ENCODE data around the gene ARHGAP40.

ARHGAP40 gene

DNA sequence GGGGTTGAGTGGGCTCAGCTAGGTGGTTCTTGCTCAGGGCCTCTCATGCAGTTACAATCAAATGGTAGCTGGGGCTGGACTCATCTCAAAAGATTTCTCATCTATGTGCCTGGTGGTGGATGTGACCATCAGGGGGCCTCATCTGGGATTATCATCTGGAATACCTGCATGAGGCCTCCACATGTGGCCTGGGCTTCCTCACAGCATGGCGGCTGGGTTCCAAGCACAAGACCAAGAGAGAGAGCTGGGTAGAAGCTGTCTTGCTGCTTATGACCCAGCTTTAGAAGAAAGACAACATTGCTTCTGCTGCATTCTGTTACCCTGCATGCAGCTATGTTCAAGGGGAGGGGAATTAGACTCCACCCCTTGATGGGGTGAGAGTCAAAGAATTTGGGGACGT, 22.5 kb downstream of the ARHGAP40 start:
- no peak overlapping the region for H3K27ac ChIP-seq
- TF ChIP-seq, protein P1, sequence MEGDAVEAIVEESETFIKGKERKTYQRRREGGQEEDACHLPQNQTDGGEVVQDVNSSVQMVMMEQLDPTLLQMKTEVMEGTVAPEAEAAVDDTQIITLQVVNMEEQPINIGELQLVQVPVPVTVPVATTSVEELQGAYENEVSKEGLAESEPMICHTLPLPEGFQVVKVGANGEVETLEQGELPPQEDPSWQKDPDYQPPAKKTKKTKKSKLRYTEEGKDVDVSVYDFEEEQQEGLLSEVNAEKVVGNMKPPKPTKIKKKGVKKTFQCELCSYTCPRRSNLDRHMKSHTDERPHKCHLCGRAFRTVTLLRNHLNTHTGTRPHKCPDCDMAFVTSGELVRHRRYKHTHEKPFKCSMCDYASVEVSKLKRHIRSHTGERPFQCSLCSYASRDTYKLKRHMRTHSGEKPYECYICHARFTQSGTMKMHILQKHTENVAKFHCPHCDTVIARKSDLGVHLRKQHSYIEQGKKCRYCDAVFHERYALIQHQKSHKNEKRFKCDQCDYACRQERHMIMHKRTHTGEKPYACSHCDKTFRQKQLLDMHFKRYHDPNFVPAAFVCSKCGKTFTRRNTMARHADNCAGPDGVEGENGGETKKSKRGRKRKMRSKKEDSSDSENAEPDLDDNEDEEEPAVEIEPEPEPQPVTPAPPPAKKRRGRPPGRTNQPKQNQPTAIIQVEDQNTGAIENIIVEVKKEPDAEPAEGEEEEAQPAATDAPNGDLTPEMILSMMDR (conservative IDR thresholded peaks at IDR 0.05): no peak

DNA sequence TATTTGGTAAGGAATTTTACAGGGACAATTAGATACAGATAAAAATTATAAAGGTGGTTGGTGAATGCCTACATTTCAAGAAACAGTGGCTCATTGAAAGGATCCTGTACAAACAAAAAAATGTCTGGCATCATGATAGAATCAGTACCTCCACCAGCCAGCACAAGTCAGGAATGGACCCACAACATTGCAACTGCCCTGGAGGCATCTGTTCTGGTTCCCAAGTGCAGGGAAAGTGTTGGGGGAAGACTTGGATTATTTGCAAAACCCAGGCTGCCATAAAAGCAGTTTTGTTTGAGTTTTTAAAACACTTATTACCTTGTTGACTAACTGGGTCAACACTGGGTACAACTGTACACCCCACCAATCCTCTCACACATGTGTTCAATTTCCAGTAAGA, 24.3 kb downstream of the ARHGAP40 start:
- TF ChIP-seq, protein P1 (conservative IDR thresholded peaks at IDR 0.05): no peak

DNA sequence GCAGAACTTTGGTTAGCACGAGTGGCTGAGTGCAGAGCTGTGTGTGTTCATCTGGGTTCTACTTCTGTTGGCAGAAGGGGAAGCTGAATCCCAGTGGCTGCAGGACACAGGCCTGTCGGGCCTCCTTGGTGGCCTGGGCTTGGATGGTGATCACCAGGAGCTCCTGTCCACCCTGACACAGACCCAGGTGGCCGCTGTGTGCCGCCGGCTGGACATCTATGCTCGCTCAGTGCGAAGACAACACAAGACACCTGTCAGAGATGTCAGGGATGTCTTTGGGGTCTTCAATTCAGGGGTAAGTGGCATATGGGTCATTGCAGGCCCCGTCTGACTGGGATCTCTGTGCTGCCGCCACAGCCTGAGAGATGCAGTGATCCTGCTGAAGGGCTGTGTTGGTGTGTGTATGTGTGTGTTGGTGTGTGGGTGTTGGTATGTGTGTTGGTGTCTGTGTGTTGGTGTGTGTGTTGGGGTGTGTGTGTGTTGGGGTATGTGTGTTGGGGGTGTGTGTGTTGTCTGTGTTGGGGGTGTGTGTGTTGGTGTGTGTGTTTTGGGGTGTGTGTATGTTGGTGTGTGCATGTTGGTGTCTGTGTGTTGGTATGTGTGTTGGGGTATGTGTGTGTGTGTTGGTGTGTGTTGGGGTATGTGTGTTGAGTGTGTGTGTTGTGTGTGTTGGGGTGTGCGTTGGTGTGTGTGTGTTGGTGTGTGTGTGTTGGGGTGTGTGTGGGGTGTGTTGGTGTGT, 25.5 kb downstream of the ARHGAP40 start:
- TF ChIP-seq, protein P1 (conservative IDR thresholded peaks at IDR 0.05): no peak
- H3K27ac ChIP-seq: no peak overlapping the region

More for the DNA sequence above, 24.3 kb downstream of the ARHGAP40 start:
- no peak overlapping the region for H3K27ac ChIP-seq

DNA sequence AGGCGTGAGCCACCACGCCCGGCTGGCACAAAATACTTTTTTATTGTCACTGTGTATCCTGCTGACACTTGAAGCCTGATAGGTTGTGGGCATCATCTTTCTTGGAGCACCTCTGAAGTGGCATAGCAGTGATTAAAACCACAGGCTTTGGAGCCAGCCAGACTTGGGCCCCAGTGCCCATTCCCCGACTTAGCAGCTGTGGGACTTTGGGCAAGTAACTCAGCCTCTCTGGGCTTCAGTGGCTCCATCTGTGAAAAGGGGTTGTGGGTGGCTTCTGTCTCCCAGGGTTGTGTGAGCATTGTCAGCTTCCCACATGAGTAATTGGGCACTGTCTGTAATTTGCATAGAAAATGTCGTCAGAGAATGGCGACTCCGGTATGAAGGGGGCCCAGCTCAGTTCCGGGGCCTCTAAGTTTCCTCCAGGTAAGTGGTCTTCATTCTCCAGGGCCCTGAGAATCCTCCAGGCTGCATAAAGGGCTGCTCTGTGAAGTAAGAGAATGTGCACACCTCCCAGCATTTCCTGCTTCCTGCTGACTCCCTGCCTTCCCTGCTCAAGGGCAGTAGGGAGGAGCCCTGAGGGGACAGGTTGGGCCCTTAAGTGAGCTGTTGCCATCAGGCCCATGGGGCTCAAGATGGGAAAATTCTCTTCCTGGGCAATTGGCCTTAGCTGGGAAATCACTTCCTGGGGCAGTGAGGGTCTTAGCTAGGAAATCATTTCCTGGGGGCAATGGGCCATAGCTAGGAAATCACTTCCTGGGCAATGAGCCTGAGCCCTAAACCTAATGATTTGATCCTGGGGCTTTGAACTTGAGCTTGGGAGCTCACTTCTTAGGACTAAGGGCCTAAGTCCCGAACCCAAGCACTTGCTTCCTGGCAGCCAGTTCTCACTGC, 27.2 kb downstream of the ARHGAP40 start:
- TF ChIP-seq, protein P1 (conservative IDR thresholded peaks at IDR 0.05): no peak
- H3K27ac ChIP-seq: no peak overlapping the region

DNA sequence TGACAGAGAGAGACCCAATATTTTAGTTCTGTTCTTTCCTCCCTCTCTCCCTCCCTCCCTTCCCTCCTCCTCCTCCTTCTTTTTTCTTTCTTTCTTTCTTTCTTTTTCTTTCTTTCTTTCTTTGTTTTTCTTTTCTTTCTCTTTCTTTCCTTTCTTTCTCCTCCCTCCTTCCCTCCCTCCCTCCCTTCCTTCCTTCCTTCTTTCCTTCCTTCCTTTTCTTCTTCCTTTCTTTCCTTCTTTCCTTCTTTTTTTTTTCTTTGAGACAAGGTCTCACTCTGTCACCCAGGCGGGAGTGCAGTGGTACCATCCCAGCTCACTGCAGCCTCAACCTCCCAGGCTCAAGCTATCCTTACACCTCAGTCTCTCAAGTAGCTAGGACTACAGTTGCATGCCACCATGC, 28.4 kb downstream of the ARHGAP40 start:
- H3K27ac ChIP-seq: no peak overlapping the region
- TF ChIP-seq, protein P1 (conservative IDR thresholded peaks at IDR 0.05): no peak

DNA sequence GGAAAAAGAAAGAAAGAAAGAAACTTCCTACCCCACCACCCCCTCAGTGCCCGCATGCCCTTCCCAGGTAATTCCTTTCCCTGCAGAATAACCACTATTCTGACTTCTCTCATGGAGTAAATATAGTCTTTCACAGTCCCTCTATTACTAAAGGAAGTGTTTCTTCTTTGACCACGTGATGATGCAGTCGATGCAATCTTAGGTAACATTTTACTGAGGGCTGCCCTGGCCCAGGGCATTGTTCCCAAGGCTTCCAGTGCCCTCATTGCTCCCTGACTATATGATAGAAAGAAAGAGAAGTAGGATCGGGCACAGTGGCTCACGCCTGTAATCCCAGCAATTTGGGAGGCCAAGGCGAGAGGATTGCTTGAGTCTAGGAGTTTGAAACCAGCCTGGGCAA, 29.1 kb downstream of the ARHGAP40 start:
- TF ChIP-seq, protein P1 (conservative IDR thresholded peaks at IDR 0.05): no peak
- H3K27ac ChIP-seq: no peak overlapping the region
